Erythroblast (primary cell): Measurements from ENCODE around the gene NPTX1.
"Not testable (repeated sequence)": the region's sequence is repeated elsewhere in the genome, so short reads cannot be mapped to it uniquely, and the experiment has no call there.

Experiments used
- DNase-seq, 2 experiments: peaks; one replicate each; lab custom pipeline; 2025; lab: John Stamatoyannopoulos, UW
- GATA1 ChIP-seq: IDR thresholded peaks from 2 replicates; pipeline ENCODE4 v1.6.1; 2011; ENCODE audit warnings: low read depth, mild to moderate bottlenecking, control low read depth, low read length, moderate library complexity
- POLR2A ChIP-seq: IDR thresholded peaks from 2 replicates; pipeline ENCODE4 v1.6.1; 2011; ENCODE audit warnings: mild to moderate bottlenecking, low read length

Gene NPTX1

DNA sequence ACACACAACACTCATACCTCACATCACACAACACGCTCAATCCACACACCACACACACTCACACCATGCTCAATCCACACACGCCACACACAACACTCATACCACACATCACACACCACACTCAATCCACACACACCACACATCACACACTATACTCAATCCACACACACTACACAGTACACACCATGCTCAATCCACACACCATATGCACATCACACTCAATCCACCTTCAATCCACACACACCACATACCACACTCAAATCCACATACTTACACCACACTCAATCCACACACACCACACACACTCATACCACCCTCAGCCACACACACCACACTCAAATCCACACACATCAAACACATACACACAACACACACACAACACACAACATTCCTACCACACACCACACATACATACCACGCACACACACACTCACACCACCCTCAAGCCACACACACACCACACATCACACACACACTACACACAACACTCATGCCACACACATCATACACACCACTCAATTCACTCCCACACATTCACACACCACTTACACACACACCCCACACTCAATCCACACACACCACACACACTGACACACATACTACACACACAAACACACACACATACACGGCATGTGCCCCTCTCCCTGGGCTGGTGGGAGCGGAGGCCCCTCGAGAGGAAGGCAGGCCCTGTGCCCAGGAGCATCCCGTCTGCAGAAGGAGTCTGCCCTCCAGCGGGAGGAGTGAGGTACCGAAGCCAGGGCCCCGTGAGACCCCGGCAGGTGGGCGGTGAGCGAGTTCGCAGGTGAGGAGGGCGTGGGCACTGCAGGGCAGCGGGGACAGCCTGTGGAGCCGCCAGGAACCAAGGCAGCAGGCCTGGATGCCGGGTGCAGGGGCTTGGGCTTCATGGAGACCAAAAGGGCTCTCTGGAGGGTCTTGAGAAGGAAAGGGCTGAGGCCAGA is 35.1 kb upstream of the NPTX1 start:
- no peak for DNase-seq
- TF ChIP-seq GATA1 (no peak), POLR2A (no peak)

DNA sequence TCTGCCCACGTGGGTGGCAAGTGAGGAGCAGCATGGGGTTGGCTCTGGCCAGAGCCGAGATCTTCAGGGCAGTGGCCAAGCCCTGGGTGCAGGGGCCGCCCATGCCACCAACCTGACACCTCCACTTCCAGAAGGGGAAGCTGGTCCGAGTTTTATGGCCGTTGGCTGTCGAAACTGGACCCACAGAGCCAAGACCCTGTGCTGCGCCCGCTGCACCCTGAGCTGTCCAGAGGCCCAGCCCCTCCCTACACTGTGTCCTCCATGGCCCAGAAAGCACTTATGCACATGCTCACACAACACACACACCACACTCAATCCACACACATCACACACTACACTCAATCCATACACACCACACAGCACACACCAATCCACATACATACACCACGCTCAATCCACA is 34.4 kb upstream of the NPTX1 start:
- TF ChIP-seq POLR2A (no peak), GATA1 (no peak)

DNA sequence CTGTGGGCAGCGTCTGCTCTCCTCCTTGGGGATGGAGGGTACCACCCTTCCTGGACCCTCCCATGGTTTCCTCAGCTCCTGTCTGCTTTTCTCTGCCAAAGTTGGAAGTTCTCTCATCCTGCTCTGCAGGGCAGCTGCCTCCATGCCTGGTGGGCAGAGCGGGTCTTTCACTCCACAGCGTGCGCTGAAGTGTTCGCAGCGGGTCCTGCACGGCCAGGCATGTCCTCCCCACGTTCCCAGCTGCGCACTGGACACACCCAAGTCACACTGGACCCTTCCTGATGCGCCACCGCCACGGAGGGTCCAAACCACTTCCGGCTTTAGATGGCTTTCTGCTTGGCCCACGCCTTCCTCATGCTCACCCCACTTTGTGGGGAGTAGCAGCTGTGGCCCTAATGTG is 33.7 kb upstream of the NPTX1 start:
- DNase-seq: no peak
- TF ChIP-seq POLR2A (no peak), GATA1 (no peak)

More for the DNA sequence above, 34.4 kb upstream of the NPTX1 start:
- no peak for DNase-seq

DNA sequence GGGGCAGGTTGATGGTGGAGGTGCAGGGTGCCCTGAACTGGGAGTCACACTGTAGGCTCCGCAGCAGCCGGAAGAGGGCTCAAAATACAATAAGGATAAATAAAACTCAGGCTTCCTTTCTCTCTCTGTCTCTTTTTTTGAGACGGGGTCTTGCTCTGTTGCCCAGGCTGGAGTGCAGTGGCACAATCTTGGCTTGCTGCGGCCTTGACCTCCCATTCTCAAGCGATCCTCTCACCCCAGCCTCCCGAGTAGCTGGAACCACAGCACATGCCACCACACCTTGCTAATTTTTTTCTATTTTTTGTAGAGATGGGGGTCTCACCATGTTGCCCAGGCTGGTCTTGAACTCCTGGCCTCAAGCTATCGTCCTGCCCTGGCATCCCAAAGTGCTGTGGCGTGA is 32.9 kb upstream of the NPTX1 start:
- no peak for DNase-seq
- no peak for TF ChIP-seq GATA1
- TF ChIP-seq POLR2A: no peak

DNA sequence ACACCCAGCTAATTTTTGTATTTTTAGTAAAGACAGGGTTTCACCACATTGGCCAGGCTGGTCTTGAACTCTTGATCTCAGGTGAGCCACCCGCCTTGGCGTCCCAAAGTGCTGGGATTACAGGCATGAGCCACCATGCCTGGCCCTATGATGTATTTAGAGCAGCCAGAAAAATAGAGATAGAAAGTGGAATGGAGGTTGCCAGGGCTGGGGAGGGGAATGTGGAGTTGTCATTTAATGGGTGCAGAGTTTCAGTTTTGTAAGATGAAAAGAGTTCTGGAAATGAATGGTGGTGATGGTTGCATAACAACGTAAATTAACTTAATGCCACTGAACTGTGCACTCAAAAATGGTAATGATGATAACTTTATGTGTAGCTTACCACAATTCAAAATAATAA is 31.6 kb upstream of the NPTX1 start:
- no peak for DNase-seq
- TF ChIP-seq POLR2A (no peak), GATA1 (no peak)

DNA sequence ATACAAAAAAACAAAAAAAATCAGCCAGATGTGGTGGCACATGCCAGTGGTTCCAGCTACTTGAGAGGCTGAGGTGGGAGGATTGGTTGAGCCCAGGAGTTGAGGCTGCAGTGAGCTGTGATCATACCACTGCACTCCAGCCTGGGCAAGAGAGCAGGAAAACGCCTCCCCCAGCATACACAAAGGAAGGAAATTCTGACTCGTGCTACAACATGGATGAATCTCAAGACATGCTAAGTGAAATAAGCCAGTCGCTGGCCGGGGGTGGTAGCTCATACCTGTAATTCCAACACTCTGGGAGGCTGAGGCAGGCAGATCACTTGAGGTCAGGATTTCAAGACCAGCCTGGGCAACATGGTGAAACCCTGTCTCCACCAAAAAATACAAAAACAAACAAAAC is 30.8 kb upstream of the NPTX1 start:
- not testable (repeated sequence) for DNase-seq

DNA sequence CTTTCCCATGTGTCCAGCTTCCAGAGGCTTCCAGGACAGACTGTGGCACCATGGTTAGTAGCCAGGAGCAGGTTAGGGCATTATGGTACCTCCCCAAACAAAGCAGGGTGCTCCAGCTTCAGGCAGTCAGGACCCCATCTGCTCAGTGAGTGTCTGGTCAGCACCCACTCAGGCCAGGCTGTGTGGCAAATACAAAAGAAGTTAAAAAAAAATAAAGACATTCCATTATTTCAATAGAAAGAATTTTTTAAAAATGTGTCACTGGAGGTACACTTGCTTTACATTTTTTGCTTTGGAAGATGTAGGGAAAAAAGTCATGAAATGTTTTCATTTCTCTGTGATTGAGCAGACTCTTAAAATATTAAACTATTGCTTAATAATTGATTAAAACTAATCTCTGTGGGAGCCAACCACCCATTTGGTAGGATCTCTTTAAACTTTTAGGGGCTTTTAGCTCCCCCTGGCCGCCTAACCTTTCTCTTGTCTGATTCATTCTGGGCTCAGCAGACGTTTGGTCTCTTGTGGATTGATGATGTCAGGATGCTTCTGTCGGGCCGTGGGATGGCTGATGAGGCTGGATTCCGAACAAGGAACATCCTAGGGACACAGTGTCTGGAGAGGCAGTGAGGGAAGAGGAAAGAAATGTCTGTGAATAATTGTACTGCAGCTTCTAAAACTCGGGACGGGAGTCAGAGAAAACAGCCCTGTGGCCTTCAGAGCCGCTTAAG is 28.4 kb upstream of the NPTX1 start:
- TF ChIP-seq GATA1 (no peak), POLR2A (no peak)

DNA sequence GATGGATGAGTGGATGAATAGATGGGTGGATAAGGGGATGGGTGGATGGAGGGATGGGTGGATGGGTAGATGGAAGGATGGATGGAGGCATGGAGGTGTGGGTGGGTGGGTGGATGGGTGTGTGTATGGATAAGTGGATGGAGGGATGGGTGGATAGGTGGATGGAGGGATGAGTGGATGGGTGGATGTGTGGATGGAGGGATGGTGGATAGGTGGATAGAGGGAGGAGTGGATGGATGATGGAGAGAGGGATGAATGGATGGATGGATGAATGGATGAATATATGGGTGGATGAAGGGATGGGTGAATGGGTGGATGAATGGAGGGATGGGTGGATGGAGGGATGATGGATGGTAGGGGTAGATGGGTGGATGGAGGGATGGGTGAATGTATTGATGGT is 27.5 kb upstream of the NPTX1 start:
- no peak for DNase-seq

More for the DNA sequence above, 28.4 kb upstream of the NPTX1 start:
- DNase-seq: no peak

DNA sequence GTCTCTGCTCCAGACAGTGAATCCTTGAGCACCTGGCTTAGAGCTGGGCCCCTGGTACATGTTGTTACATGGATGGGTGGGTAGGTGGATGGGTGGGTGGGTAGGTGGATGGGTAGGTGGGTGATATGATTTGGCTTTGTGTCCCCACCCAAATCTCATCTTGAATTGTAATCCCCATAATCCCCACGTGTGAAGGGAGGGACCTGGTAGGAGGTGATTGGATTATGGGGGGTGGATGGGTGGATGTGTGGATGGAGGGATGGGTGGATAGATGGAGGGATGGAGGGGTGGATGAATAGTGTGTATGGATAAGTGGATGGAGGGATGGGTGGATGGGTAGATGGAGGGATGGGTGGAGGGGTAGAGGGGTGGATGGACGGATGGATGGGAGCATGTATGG is 26.6 kb upstream of the NPTX1 start:
- DNase-seq: no peak
- TF ChIP-seq GATA1 (no peak), POLR2A (no peak)

More for the DNA sequence above, 27.5 kb upstream of the NPTX1 start:
- no peak for TF ChIP-seq POLR2A
- no peak for TF ChIP-seq GATA1

DNA sequence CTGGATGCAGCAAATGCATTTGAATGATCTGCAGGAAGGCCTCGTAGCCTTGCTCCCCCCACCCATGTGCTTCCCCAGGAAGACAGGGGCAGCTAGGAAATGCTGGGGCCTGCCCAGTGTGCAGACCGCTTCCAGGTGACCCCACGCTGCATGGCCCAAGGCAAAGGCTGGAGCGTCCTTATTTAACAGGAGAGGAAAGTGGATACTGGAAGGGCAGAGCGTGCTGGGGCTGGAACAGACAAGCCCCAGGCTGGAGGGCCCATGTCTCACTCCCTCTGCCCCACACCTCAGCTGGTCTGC is 26.1 kb upstream of the NPTX1 start:
- no peak for DNase-seq
- TF ChIP-seq POLR2A: no peak
- no peak for TF ChIP-seq GATA1

DNA sequence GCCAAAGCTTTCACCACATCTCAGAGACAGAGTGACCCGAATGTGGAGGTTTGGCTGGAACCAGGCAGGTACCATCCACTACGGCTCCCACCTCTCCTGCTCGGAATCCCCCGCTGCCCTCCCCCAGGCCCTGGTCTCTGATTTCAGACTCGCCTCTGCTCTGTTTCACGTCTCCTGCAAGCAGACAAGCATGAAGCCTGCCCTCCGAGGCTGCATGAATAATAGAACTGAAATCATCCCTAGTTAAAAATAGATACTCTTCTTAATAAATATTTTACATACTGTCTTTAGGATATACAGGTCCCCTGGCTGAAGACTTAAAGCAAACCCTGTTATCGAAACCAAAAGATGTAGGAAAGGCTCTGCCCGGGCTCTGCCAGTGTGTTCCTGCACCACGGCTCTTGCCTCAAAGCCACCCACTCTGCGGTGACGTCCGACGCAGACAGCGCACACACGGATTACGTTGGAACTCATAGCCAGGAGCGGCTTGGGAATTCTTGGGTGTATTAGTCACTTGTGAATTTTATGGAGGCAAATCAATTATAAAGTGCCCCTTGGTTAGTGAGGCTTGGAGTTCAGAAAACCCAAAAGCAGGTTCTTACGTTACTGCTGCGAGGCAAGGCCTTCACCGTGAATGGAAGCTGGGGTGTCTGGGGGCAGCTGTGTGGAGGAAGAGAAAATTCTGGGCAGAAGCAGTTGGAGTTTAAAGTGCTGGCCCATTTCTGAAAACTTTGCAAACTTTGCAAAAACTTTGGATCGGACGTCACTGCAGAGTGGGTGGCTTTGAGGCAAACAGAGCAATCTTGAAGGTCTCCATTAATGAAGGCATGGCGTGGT is 25.6 kb upstream of the NPTX1 start:
- DNase-seq: no peak
- no peak for TF ChIP-seq POLR2A
- TF ChIP-seq GATA1: no peak

DNA sequence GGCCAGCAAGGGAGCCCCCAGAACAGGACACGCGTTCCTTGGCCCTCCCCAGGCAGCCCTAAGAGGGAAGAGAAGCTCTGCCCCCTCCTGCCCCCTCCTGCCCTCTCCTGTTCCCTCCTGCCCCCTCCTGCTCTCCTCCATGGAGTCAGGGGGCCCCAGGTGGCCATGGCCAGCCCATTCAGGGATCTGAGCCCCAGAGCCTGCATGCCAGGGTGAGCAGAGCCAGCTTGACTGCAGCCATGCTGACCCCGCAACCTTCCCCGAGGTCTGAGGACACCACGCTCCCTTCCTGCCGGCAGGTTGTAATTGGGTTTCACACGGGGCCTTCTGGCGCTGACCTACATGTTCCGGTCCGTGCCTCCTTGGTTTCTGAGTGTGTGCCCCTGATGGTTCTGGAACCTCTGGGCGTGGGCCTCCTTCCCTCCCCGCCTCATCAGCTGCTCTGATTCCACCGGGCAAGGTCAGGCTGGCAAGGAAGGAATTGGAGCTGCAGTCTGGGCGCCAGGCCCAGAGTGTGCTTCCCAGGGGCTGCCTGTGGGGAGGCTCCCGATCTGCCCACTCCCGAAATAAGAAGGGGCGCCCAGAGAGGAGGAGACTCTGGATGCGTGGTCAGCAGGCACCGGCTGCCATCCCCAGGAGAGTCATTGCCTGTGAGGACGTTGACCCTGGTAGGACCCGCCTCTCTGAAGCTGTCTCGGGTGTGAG is 23.7 kb upstream of the NPTX1 start:
- no peak for DNase-seq
- no peak for TF ChIP-seq POLR2A

DNA sequence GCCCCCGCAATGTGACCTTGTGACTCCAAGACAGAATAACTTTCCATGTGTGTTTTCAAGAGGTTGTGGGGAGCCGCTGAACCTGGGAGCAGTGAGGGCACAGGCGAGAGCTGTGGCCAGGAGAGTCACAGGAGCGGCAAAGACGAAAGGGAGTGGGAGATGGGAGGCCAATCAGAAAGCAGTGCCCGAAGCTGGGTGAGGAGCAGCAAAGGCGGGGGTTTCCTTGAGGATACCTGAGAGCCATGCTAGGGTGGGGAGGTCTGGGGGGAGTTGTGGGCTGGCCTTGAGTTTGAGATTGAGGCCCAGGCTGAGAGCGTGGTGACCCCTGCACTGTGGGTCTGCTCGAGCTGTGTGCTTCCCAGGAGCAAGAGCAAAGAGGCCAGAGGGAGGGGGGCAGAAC is 23.2 kb upstream of the NPTX1 start:
- DNase-seq: no peak
- TF ChIP-seq GATA1 (no peak), POLR2A (no peak)
